Endothelial cell of umbilical vein (primary cell): ENCODE measurements around the gene ROBO2. TPM values are rescaled to one million over a fixed set of nuclear protein-coding genes. Genes with fewer than 3 reads are reported as not detected.
A peak's percentile ranks its signal among the peaks of the same experiment; 100 is the strongest.

Experiments used
- BruUV-seq: library from RNA; stranded (reverse); fragments of 400-500 nt; replicated peaks from 2 replicates; lab custom pipeline; 2021; lab: Mats Ljungman, UMichigan
- CTCF ChIA-PET: fragments of 300-600, 350-600 bp; sonication (Branson Sonifier 250); formaldehyde crosslinking; loops from one replicate; lab custom pipeline; 2021; ENCODE audit warnings: antibody characterized with exemption, inconsistent platforms; lab: Charles Lee
- POLR2A ChIA-PET: fragments of 300-600, 350-600 bp; sonication (Branson Sonifier 250); formaldehyde crosslinking; loops from one replicate; lab custom pipeline; 2021; ENCODE audit warnings: antibody characterized with exemption, inconsistent platforms; lab: Charles Lee
- DNase-seq: peaks from one replicate; pipeline ENCODE4 v3.0.0-alpha.2; 2011; ENCODE audit warnings: low read depth, low spot score
- FAIRE-seq: peaks from 2 replicates; lab custom pipeline; 2011; peaks lifted over from hg19 to GRCh38; lab: Jason Lieb, UNC
- H2AFZ ChIP-seq: 2 replicates; pipeline ENCODE4 v1.6.0; 2012; ENCODE audit warnings: low read depth, low read length, control low read depth, inconsistent platforms
- H3K27ac ChIP-seq: 2 replicates; pipeline ENCODE4 v1.5.1; 2011; ENCODE audit warnings: low read depth, mild to moderate bottlenecking, control low read depth, low read length, moderate library complexity; ENCODE audit not compliant: insufficient read depth
- H3K27me3 ChIP-seq, 2 experiments: 2 replicates each; pipeline versions ENCODE4 v1.6.0 to v1.6.1; 2011; ENCODE audit warnings: low read length in 2 of 2, mixed read lengths in 1 of 2; ENCODE audit not compliant: control insufficient read depth in 2 of 2, insufficient read depth in 2 of 2
- H3K36me3 ChIP-seq, 2 experiments: 2 replicates in 1 of 2; 3 replicates in 1 of 2; pipeline ENCODE4 v1.5.1; 2011; ENCODE audit warnings: low read length in 2 of 2, mild to moderate bottlenecking in 1 of 2, moderate library complexity in 1 of 2; ENCODE audit not compliant: control insufficient read depth in 2 of 2, insufficient read depth in 2 of 2; ENCODE audit errors: extremely low read depth in 1 of 2
- H3K4me1 ChIP-seq: 3 replicates; pipeline ENCODE4 v1.5.1; 2011; ENCODE audit warnings: mild to moderate bottlenecking, low read length; ENCODE audit not compliant: control insufficient read depth, insufficient read depth; ENCODE audit errors: extremely low read depth
- H3K4me2 ChIP-seq: 2 replicates; pipeline ENCODE4 v1.6.1; 2011; ENCODE audit warnings: low read length, control low read depth, mixed read lengths; ENCODE audit not compliant: insufficient read depth
- H3K4me3 ChIP-seq, 3 experiments: fragments of 200-600 bp in 1 of 3; sonication (generic), shearing (Covaris generic) in 1 of 3; replicated peaks in 1 of 3; 2 replicates each; pipeline ENCODE4 v1.5.1; 2011 to 2016; ENCODE audit warnings: control low read depth in 3 of 3, low read length in 3 of 3, mild to moderate bottlenecking in 2 of 3, inconsistent platforms in 1 of 3, low read depth in 1 of 3, moderate library complexity in 1 of 3; ENCODE audit not compliant: insufficient read depth in 1 of 3
- H3K79me2 ChIP-seq: 2 replicates; pipeline ENCODE4 v1.6.0; 2012; ENCODE audit warnings: low read length, inconsistent platforms; ENCODE audit not compliant: control insufficient read depth, insufficient read depth
- H3K9ac ChIP-seq: replicated peaks from 2 replicates; pipeline ENCODE3; 2011; ENCODE audit warnings: low read length, control low read depth; ENCODE audit not compliant: insufficient read depth; ENCODE audit errors: extremely low read depth
- H3K9me1 ChIP-seq: replicated peaks from 3 replicates; pipeline ENCODE4 v1.6.0; 2011; ENCODE audit warnings: mild to moderate bottlenecking, low read length; ENCODE audit not compliant: control insufficient read depth, insufficient read depth; ENCODE audit errors: extremely low read depth
- H3K9me3 ChIP-seq: replicated peaks from 2 replicates; pipeline ENCODE4 v1.5.1; 2012; ENCODE audit warnings: low read length, inconsistent platforms; ENCODE audit not compliant: control insufficient read depth, insufficient read depth
- H4K20me1 ChIP-seq: replicated peaks from 2 replicates; pipeline ENCODE3; 2011; ENCODE audit warnings: mild to moderate bottlenecking, low read length; ENCODE audit not compliant: control insufficient read depth, insufficient read depth; ENCODE audit errors: extremely low read depth
- CTCF ChIP-seq, 2 donors: IDR thresholded peaks; 1 replicate in 1 of 2; 2 replicates in 1 of 2; pipeline ENCODE4 v1.5.1; 2011; ENCODE audit warnings: low read length in 2 of 2, mild to moderate bottlenecking in 2 of 2, moderate library complexity in 2 of 2, control low read depth in 1 of 2, inconsistent platforms in 1 of 2, low read depth in 1 of 2; ENCODE audit not compliant: insufficient read depth in 1 of 2; ENCODE audit errors: extremely low read depth in 1 of 2
- EZH2 ChIP-seq: IDR thresholded peaks from 2 replicates; pipeline ENCODE4 v1.6.1; 2012; ENCODE audit warnings: borderline replicate concordance, low read depth, mild to moderate bottlenecking, moderate library complexity, low read length, inconsistent platforms; ENCODE audit not compliant: severe bottlenecking
- FOS ChIP-seq: IDR thresholded peaks from 2 replicates; pipeline ENCODE4 v1.6.1; 2011; ENCODE audit warnings: mild to moderate bottlenecking, low read length, moderate library complexity, borderline replicate concordance; ENCODE audit not compliant: insufficient read depth
- GATA2 ChIP-seq: IDR thresholded peaks from 2 replicates; pipeline ENCODE4 v1.7.0; 2011; ENCODE audit warnings: low read depth, mild to moderate bottlenecking, moderate library complexity, mixed read lengths, low read length; ENCODE audit not compliant: insufficient read length, insufficient read depth
- JUN ChIP-seq: IDR thresholded peaks from 2 replicates; pipeline ENCODE4 v1.6.1; 2011; ENCODE audit warnings: borderline replicate concordance, low read depth; ENCODE audit not compliant: insufficient read length, insufficient read depth
- MAX ChIP-seq: IDR thresholded peaks from 2 replicates; pipeline ENCODE4 v1.6.1; 2011; ENCODE audit not compliant: insufficient read depth, insufficient read length
- POLR2A ChIP-seq: IDR thresholded peaks from 2 replicates; pipeline ENCODE4 v1.6.1; 2012; ENCODE audit warnings: low read depth, mild to moderate bottlenecking, control low read depth, low read length
- POLR2AphosphoS5 ChIP-seq: IDR thresholded peaks from 2 replicates; pipeline ENCODE4 v1.6.1; 2012; ENCODE audit warnings: low read depth, mild to moderate bottlenecking, control low read depth, low read length, moderate library complexity; ENCODE audit not compliant: insufficient read depth
- dilution Hi-C: fragments of 300-500 bp; cut with MboI; formaldehyde crosslinking; loops from one replicate; pipeline ENCODE4 v1.15.0; 2019; ENCODE audit warnings: low sequenced_read_pairs; ENCODE audit not compliant: extremely low pct_ligation_motif_present
- intact Hi-C: fragments of 100-400 bp; cut with micrococcal nuclease; formaldehyde crosslinking; loops from one replicate; pipeline ENCODE4 v1.10.0; 2022
- polyA plus RNA-seq, 4 experiments: library from polyadenylated mRNA; depleted of rRNA in 3 of 4; stranded (reverse) in 3 of 4; unstranded in 1 of 4; fragments of >200 nt; gene quantifications; 2 replicates each; pipeline versions ENCODE4 v1.2.1 to v1.2.3, GENCODE V29; 2011 to 2012; ENCODE audit warnings: missing spikeins in 1 of 4
- total RNA-seq: library from RNA; stranded (reverse); gene quantifications from 2 replicates; pipeline ENCODE4 v1.2.3, GENCODE V29; 2021

ROBO2 gene
- total and polyA plus RNA-seq, 2 donors (not counting 3 experiments of a cell fraction or from before 2014, with no cell fraction given): not detected

GRCh38 chr3:77254967-77255831 is 215.3 kb downstream of the ROBO2 start:
- CTCF ChIA-PET: no interaction called here
- POLR2A ChIA-PET: no interaction called here
- DNase-seq (peak; percentile 26), FAIRE-seq (no peak)
- Histone ChIP-seq H3K9me3 (no peaks in the 10 kb centered on the region), H3K4me2 (no peak overlapping the region), H3K4me3 (no peak overlapping the region), H3K9ac (no peak overlapping the region), H3K36me3 (no peaks in the 10 kb centered on the region), H3K9me1 (no peaks in the 10 kb centered on the region), H3K4me1 (no peaks in the 10 kb centered on the region), H3K27ac (no peak overlapping the region), H3K27me3 (no peaks in the 10 kb centered on the region), H4K20me1 (no peaks in the 10 kb centered on the region), H2AFZ (no peak overlapping the region), H3K79me2 (no peaks in the 10 kb centered on the region)
- TF ChIP-seq JUN: no peak
- no peak for TF ChIP-seq MAX
- TF ChIP-seq GATA2: no peak
- no peak for TF ChIP-seq EZH2
- no peak for TF ChIP-seq POLR2A
- peak; percentile 44 to 47 for TF ChIP-seq CTCF (IDR thresholded peaks at IDR 0.05; ENCODE audit: extremely low read depth in 1 of 2, insufficient read depth in 1 of 2, low read depth in 1 of 2, low read length in 2 of 2)
- TF ChIP-seq FOS: no peak
- no peak for TF ChIP-seq POLR2AphosphoS5
- dilution Hi-C loops (no loop called here), intact Hi-C loops (loop anchor here (1.0 to 5.0 kb wide), 3 partner anchors 217 to 1392 kb away; no protein-coding TSS in a partner anchor)
- BruUV-seq: no TSS peak
